Left forelimb (tissue), 1 donor: ENCODE measurements around the gene ATP4A.

ENCODE experiments used
- DNase-seq: peaks from one replicate; pipeline ENCODE4 v3.0.0-alpha.2; 2018; ENCODE audit warnings: low spot score

ATP4A gene

DNA sequence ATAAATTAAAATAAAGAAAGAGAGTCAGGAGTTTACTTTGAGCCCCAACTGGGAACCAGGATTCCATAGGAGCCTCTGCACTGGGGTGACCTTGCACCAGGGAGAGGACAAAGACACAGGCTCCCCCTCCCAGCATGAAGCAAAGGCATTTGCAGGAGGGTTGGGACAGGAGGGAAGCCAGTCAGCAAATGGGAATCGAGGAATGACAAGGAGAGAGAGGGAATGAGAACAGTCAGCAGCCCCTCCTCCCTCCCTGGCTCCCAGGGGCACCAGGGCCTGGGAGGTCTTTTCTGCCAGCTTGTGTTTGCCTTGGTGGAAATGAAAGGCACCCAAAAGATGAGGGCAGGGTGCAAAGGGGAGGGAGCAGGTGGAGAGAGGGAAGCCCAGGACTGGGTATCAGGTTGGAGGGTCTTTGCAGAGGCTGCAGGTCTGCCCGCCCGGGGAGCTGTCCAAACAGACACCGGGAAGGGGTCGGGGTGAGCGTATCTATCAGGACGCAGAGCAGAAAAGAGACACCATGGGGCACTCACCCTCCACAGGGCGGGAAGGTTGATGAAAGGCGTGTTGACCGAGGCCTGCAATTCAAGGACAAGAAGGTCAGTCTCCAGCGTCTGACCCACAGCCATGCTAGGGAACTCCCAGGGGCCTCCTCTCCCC lies 39.1 kb downstream of the ATP4A start:
- no peak for DNase-seq

GRCh38 chr19:35522745-35523327 lies 40.6 kb downstream of the ATP4A start:
- DNase-seq: no peak

- no peak for DNase-seq
Observed at GRCh38 chr19:35521124-35521743, 42.2 kb downstream of the ATP4A start.

GRCh38 chr19:35519291-35519690 lies 44.2 kb downstream of the ATP4A start:
- no peak for DNase-seq

- DNase-seq: no peak
Observed at GRCh38 chr19:35518313-35518712, 45.1 kb downstream of the ATP4A start.

DNA sequence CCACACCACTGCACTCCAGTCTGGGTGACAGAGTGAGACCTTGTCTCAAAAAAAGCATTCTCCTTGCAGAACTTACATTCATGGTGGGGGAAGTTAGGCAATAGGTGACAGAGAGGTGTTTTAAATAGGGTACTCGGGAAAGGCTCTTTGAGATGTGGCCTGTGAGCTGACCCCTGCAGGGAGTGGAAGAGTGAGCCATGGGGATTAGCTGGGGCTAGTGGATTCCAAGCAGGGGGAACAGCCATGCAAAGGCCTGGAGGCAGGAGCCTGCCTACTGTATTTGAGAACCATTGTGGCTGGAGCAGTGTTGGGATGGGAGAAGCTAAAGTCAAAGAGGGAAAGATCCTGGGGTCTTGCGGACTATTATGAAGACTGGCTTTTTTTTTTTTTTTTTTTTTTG lies 46.1 kb downstream of the ATP4A start:
- DNase-seq: no peak

GRCh38 chr19:35516310-35516709 lies 47.1 kb downstream of the ATP4A start:
- no peak for DNase-seq

DNA sequence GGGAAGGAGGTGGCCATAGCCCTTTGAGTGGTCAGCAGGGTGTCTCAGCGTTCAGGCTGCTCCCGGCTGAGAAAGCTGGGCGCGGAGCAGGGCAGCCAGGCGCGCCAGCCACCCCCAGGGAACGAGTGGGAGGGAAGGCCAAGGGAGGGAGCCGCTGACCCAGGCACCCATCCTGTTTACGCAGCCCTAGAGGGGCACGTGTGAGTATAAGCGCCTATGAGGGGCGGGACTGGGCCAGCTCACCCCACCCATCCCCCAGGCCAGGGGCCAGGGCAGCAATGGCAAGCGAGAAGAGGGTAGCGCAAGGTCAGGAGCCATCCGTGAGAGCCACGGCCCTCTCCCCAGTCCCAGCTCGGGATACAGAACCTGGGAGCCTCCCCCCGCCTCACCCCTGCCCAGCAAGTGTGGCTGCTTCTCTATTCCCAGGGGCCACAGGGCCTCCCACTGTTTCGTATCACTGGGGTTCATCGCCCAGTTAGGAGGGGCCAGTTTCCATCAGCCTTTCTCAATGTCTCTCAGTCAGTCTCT lies 49.1 kb downstream of the ATP4A start:
- no peak for DNase-seq

- DNase-seq: no peak
Observed at GRCh38 chr19:35513628-35514281, 49.7 kb downstream of the ATP4A start, which contains the start of gene DMKN. TSS of gene DMKN (minus strand) at chr19:35513649. CDS start at chr19:35513475, 174 bp downstream.

DNA sequence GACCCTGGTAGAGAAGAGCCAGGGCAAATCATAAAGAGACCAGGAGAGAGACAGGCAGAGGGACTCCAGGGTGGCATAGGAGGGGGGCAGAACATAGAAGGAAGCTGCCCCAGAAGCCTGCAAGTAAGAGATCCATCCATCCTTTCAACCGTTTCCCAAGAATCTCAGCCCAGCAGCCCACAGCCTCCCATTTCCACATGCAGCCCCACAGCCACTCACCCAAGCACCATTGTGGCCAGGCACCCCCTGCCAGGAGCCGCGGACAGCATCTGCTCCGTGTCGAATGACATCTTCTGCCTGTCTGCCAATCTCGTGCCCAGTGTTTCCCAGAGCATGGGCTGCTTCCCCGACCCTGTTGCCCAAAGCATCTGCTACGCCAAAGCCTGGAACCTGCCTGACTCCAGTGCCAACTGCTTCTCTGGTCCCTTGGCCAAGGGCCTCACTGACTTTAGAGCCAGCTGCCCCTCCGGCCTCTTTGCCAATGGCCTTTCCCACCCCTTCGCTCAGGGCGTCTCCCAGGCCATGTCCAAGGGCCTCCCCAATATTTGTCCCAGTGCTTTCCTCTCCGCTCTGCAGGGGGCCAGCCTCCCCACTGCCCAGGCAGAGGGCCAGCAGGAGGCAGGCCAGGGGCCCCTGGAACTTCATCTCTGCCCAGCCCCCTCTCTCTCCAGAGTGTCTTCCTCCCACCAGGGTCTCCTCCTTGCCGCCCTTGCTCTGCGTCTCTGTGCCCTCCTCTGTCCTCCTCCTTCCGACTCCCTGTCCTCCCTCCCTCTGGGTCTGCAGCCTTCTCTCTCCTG lies 50.4 kb downstream of the ATP4A start:
- no peak for DNase-seq

- no peak for DNase-seq
Observed at GRCh38 chr19:35511337-35511736, 52.1 kb downstream of the ATP4A start.

DNA sequence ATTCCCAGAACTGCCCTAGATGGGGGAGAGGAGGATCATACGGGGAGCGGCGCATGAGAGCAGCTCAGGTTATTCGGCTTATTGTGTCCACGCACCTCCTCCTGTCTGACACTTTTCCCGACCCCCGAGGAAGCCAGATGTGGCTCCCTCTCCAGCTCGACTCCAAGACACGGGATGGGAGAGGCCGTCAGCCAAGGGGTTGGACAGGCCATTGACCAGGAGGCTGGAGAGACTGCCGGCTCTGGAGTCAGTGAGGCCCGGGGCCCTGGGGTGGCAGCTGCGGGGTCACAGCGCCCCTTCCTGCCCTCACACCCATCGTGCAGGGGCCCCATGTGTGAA lies 52.9 kb downstream of the ATP4A start:
- no peak for DNase-seq

- DNase-seq: peak; percentile 77
Observed at GRCh38 chr19:35509861-35510625, 53.4 kb downstream of the ATP4A start.

DNA sequence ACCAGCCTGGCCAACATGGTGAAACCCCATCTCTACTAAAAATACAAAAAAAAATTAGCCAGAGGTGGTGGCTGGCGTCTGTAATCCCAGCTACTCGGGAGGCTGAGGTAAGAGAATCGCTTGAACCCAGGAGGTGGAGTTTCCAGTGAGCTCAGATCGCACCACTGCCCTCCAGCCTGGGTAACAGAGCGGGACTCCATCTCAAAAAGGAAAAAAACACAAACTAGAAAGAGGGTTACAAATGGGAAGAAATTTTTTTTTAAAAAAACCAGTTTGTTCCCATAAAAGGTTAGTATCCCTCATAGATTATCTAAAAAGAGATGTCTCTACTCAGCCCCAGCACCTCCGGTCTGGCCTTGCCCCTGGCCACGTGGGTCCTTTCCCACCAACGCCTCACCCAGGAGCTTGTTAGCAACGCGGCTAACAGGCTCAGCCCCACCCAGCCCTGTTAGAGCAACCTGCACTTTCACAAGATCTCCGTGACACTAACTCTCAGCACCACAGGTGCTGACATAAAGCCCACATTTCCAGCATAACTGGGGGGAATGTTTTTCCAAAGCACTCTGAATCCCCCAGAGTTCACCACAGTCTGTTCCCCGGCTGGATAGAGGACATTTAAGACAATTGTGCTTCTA lies 54.3 kb downstream of the ATP4A start:
- DNase-seq: no peak

GRCh38 chr19:35508129-35508528 lies 55.3 kb downstream of the ATP4A start:
- DNase-seq: no peak

- no peak for DNase-seq
Observed at GRCh38 chr19:35507561-35507960, 55.9 kb downstream of the ATP4A start.

DNA sequence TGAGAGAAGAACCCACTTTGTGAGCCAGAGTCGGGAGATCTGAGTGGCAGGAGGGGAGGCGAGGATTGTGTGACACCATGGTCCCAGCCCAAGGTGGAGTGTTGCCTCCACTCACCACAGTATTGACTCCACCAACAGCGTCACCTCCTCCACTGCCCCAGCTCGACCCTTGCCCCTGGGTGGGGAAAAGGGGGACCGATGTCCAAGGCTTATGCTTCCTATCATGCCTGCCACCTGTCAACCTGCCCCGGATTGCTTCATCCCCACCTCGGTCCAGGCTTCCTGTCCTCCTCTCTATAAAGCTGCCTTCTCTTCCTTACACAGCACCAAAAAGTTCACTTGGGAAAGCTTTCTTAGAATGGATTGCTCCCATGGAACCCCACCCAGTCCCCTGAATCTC lies 57.4 kb downstream of the ATP4A start:
- no peak for DNase-seq

DNA sequence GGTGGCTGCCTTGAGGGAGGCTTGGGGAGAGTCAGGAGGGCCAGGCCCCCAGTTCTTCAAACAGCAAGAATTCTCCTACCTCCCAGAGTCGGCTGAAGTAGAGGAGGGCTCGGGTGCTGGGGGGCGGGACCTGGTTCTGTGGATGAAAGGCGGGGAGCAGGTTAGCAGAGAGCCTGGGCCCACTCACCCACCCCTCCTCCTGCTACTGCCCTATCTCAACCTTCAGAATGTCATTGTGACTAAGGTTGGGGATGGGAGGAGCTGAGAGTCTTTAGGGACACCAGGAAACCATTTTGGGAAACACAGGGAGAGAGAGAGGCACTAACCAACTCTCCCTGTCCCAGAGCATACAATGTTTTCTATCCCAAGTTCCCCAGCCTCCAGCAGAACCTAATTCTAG lies 60.7 kb downstream of the ATP4A start:
- no peak for DNase-seq

- no peak for DNase-seq
Observed at GRCh38 chr19:35501684-35502083, 61.8 kb downstream of the ATP4A start.

GRCh38 chr19:35500611-35501010 lies 62.8 kb downstream of the ATP4A start:
- no peak for DNase-seq
